Ishikawa (cell line): ENCODE data around the gene GRIK1.

ENCODE experiments used
- CREB1 ChIP-seq: IDR thresholded peaks from 2 replicates; pipeline ENCODE4 v1.6.1; 2012; ENCODE audit warnings: low read depth
- EGR1 ChIP-seq: IDR thresholded peaks from 2 replicates; pipeline ENCODE4 v1.6.1; 2012
- EP300 ChIP-seq: IDR thresholded peaks from 2 replicates; pipeline ENCODE4 v1.6.1; 2012; ENCODE audit warnings: borderline replicate concordance
- RAD21 ChIP-seq: IDR thresholded peaks from 2 replicates; pipeline ENCODE4 v1.6.1; 2012; ENCODE audit warnings: low read depth
- REST ChIP-seq: IDR thresholded peaks from 2 replicates; pipeline ENCODE4 v1.6.1; 2012; ENCODE audit warnings: low read depth, mild to moderate bottlenecking
- TAF1 ChIP-seq: IDR thresholded peaks from 2 replicates; pipeline ENCODE4 v1.6.1; 2012; ENCODE audit warnings: low read depth, mild to moderate bottlenecking
- ZBTB7A ChIP-seq: IDR thresholded peaks from 2 replicates; pipeline ENCODE4 v1.6.1; 2012; ENCODE audit warnings: low read depth

DNA sequence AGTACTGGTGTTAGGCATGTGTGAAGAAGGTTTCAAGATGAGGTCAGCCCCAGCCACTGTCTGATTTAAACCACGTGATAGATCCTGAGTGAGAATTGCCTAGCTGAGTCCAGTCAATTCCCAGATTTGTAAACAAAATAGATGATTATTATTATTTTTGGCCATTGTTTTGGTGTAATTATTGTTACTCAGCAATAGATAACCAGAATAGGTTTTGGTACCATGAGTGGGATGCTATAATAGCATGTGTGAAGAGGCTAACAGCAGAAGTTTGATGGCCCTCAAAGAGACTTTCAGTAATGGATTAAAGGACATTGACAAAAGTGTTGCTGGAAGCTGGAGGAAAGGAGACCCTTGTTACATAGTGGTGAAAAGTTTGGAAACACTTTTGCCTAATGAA lies 426.3 kb downstream of the GRIK1 start:
- no peak for TF ChIP-seq EP300
- no peak for TF ChIP-seq EGR1
- no peak for TF ChIP-seq CREB1
- no peak for TF ChIP-seq TAF1
- no peak for TF ChIP-seq REST
- no peak for TF ChIP-seq ZBTB7A
- no peak for TF ChIP-seq RAD21
